ENCODE data around the gene INPPL1. TPM values are rescaled to one million over a fixed set of nuclear protein-coding genes. Genes with fewer than 3 reads are reported as not detected.
"Not testable (repeated sequence)": the region's sequence is repeated elsewhere in the genome, so short reads cannot be mapped to it uniquely, and the experiment has no call there.

INPPL1 gene
- total RNA-seq, 1 donor from 2014 or later = 214 TPM

GRCh38 chr11:72195518-72196270 lies 28.9 kb upstream of the INPPL1 start:
- no peak for DNase-seq (ENCODE audit: low spot score)
- Mint-ChIP-seq H3K4me1 (ENCODE audit: low read depth) (peaks cover 5% of the 10 kb centered on the region), H3K36me3 (ENCODE audit: low read depth) (no peaks in the 10 kb centered on the region), H3K27me3 (ENCODE audit: low read depth) (no peaks in the 10 kb centered on the region), H3K4me3 (ENCODE audit: unreplicated experiment) (no peak overlapping the region), H3K27ac (ENCODE audit: unreplicated experiment) (no peak overlapping the region), H3K9me3 (ENCODE audit: low read depth) (no peaks in the 10 kb centered on the region)
- no peak for TF ChIP-seq CTCF (IDR thresholded peaks at IDR 0.05)

- not testable (repeated sequence) for H3K27me3 Mint-ChIP-seq (ENCODE audit: low read depth); DNase-seq (ENCODE audit: low spot score); H3K9me3 Mint-ChIP-seq (ENCODE audit: low read depth); H3K27ac Mint-ChIP-seq (ENCODE audit: unreplicated experiment); H3K36me3 Mint-ChIP-seq (ENCODE audit: low read depth); H3K4me3 Mint-ChIP-seq (ENCODE audit: unreplicated experiment)
- H3K4me1 Mint-ChIP-seq (ENCODE audit: low read depth) = peaks cover 13% of the 10 kb centered on the region
These were observed 23.1 kb upstream of the INPPL1 start for GRCh38 chr11:72201445-72201844.

- DNase-seq (ENCODE audit: low spot score) = no peak
- H3K27ac Mint-ChIP-seq (ENCODE audit: unreplicated experiment) = no peak overlapping the region
- no peak for TF ChIP-seq CTCF (IDR thresholded peaks at IDR 0.05)
- no peaks in the 10 kb centered on the region for H3K9me3 Mint-ChIP-seq (ENCODE audit: low read depth)
- H3K4me1 Mint-ChIP-seq (ENCODE audit: low read depth) = peaks cover 13% of the 10 kb centered on the region
- no peaks in the 10 kb centered on the region for H3K27me3 Mint-ChIP-seq (ENCODE audit: low read depth)
- no peaks in the 10 kb centered on the region for H3K36me3 Mint-ChIP-seq (ENCODE audit: low read depth)
- no peak overlapping the region for H3K4me3 Mint-ChIP-seq (ENCODE audit: unreplicated experiment)
These were observed 22.0 kb upstream of the INPPL1 start for GRCh38 chr11:72202571-72202970.

GRCh38 chr11:72203163-72203562 lies 21.4 kb upstream of the INPPL1 start:
- no peaks in the 10 kb centered on the region for H3K36me3 Mint-ChIP-seq (ENCODE audit: low read depth)
- TF ChIP-seq CTCF (IDR thresholded peaks at IDR 0.05) = no peak
- H3K9me3 Mint-ChIP-seq (ENCODE audit: low read depth) = no peaks in the 10 kb centered on the region
- no peak for DNase-seq (ENCODE audit: low spot score)
- peaks cover 13% of the 10 kb centered on the region for H3K4me1 Mint-ChIP-seq (ENCODE audit: low read depth)
- no peak overlapping the region for H3K4me3 Mint-ChIP-seq (ENCODE audit: unreplicated experiment)
- H3K27ac Mint-ChIP-seq (ENCODE audit: unreplicated experiment) = no peak overlapping the region
- H3K27me3 Mint-ChIP-seq (ENCODE audit: low read depth) = no peaks in the 10 kb centered on the region

- no peak for DNase-seq (ENCODE audit: low spot score)
- Mint-ChIP-seq H3K4me3 (ENCODE audit: unreplicated experiment) (no peak overlapping the region), H3K9me3 (ENCODE audit: low read depth) (peaks cover 8% of the 10 kb centered on the region), H3K4me1 (ENCODE audit: low read depth) (peaks cover 13% of the 10 kb centered on the region), H3K27ac (ENCODE audit: unreplicated experiment) (peak overlapping the region; percentile 25), H3K36me3 (ENCODE audit: low read depth) (peaks cover 6% of the 10 kb centered on the region), H3K27me3 (ENCODE audit: low read depth) (peaks cover under 1% of the 10 kb centered on the region)
- TF ChIP-seq CTCF (IDR thresholded peaks at IDR 0.05) = no peak
These were observed 19.7 kb upstream of the INPPL1 start for GRCh38 chr11:72204886-72205285.

GRCh38 chr11:72206794-72207193 lies 17.8 kb upstream of the INPPL1 start:
- peaks cover 13% of the 10 kb centered on the region for H3K4me1 Mint-ChIP-seq (ENCODE audit: low read depth)
- not testable (repeated sequence) for H3K27ac Mint-ChIP-seq (ENCODE audit: unreplicated experiment); H3K4me3 Mint-ChIP-seq (ENCODE audit: unreplicated experiment); H3K36me3 Mint-ChIP-seq (ENCODE audit: low read depth); DNase-seq (ENCODE audit: low spot score); H3K27me3 Mint-ChIP-seq (ENCODE audit: low read depth); H3K9me3 Mint-ChIP-seq (ENCODE audit: low read depth)
